HepG2 (cell line): ENCODE data around the gene ENTPD7. TPM values are rescaled to one million over a fixed set of nuclear protein-coding genes. Genes with fewer than 3 reads are reported as not detected.

Experiments
- ATAC-seq: fragments of 200-7000 bp; cut with Tn5 transposase; 3 replicates; pipeline ENCODE4 v1.9.1; 2020; ENCODE audit warnings: mild to moderate bottlenecking, moderate library complexity
- BruUV-seq: library from RNA; stranded (reverse); fragments of 400-500 nt; replicated peaks from 2 replicates; lab custom pipeline; 2021; lab: Mats Ljungman, UMichigan
- CTCF ChIA-PET: fragments of 300-600 bp; formaldehyde crosslinking; extraction: SDS; loops from one replicate; lab custom pipeline; 2021; ENCODE audit warnings: low total read pairs, inconsistent platforms, low intra/inter-chr PET ratio; lab: Yijun Ruan, JAX
- POLR2A ChIA-PET: fragments of 350-600 bp; sonication (Branson Sonifier 250); formaldehyde crosslinking; loops from one replicate; lab custom pipeline; 2020; ENCODE audit warnings: antibody characterized with exemption, inconsistent platforms; lab: Yijun Ruan, JAX
- DNase-seq: peaks from one replicate; pipeline ENCODE4 v3.0.0-alpha.2; 2015; ENCODE audit warnings: low spot score
- FAIRE-seq: peaks from 3 replicates; lab custom pipeline; 2011; peaks lifted over from hg19 to GRCh38; lab: Jason Lieb, UNC
- H2AFZ ChIP-seq: one replicate; pipeline ENCODE4 v1.6.1; 2011; ENCODE audit warnings: low read length, inconsistent platforms
- H3K27ac ChIP-seq: fragments of 300-600 bp; 3 replicates; pipeline ENCODE4 v1.8.0; 2011; ENCODE audit warnings: mixed run types, mild to moderate bottlenecking, mixed read lengths, low read length, inconsistent platforms; ENCODE audit not compliant: insufficient read depth; ENCODE audit errors: extremely low read length
- H3K27me3 ChIP-seq, 2 experiments: fragments of 200-600 bp in 1 of 2; 2 replicates in 1 of 2; 3 replicates in 1 of 2; pipeline versions ENCODE4 v1.6.0 to v1.8.0; 2011; ENCODE audit warnings: low read length in 2 of 2, mild to moderate bottlenecking in 2 of 2, moderate library complexity in 2 of 2, inconsistent platforms in 1 of 2; ENCODE audit not compliant: insufficient read depth in 2 of 2, control insufficient read depth in 1 of 2
- H3K36me3 ChIP-seq, 2 experiments: fragments of 200-600 bp in 1 of 2; replicated peaks in 1 of 2; 2 replicates in 1 of 2; 3 replicates in 1 of 2; pipeline versions ENCODE4 v1.5.1 to v1.8.0; 2011; ENCODE audit warnings: low read length in 2 of 2, inconsistent platforms in 1 of 2; ENCODE audit not compliant: insufficient read depth in 2 of 2, control insufficient read depth in 1 of 2
- H3K4me1 ChIP-seq: 2 replicates; pipeline ENCODE4 v1.5.1; 2012; ENCODE audit warnings: low read length, inconsistent platforms; ENCODE audit not compliant: insufficient read depth
- H3K4me2 ChIP-seq: 2 replicates; pipeline ENCODE4 v1.6.0; 2011; ENCODE audit warnings: low read depth, low read length, inconsistent platforms
- H3K4me3 ChIP-seq, 3 experiments: fragments of 200-600 bp in 1 of 3; sonication (generic), shearing (Covaris generic) in 1 of 3; replicated peaks in 1 of 3; 2 replicates each; pipeline ENCODE4 v1.5.1; 2011 to 2016; ENCODE audit warnings: low read length in 3 of 3, inconsistent platforms in 2 of 3, low read depth in 2 of 3, mild to moderate bottlenecking in 2 of 3, control low read depth in 1 of 3, mixed read lengths in 1 of 3; ENCODE audit not compliant: insufficient read depth in 1 of 3
- H3K79me2 ChIP-seq: one replicate; pipeline ENCODE4 v1.6.1; 2011; ENCODE audit warnings: low read length, inconsistent platforms; ENCODE audit not compliant: insufficient read depth
- H3K9ac ChIP-seq: 2 replicates; pipeline ENCODE4 v1.6.0; 2011; ENCODE audit warnings: mild to moderate bottlenecking, low read depth, low read length, inconsistent platforms; ENCODE audit not compliant: insufficient read depth
- H3K9me3 ChIP-seq: 2 replicates; pipeline ENCODE4 v1.5.1; 2012; ENCODE audit warnings: mild to moderate bottlenecking, low read length
- H4K20me1 ChIP-seq: 2 replicates; pipeline ENCODE4 v1.6.0; 2011; ENCODE audit warnings: inconsistent platforms, mild to moderate bottlenecking, low read length, moderate library complexity; ENCODE audit not compliant: insufficient read depth
- ATF2 ChIP-seq: sonication (generic); formaldehyde crosslinking; IDR thresholded peaks from 2 replicates; pipeline ENCODE4 v1.4.0; 2020; ENCODE audit warnings: missing genetic modification reagents
- ETV6 ChIP-seq: sonication (generic); formaldehyde crosslinking; conservative IDR thresholded peaks from 2 replicates; pipeline ENCODE4 v1.4.0; 2020; ENCODE audit warnings: missing genetic modification reagents
- IRX3 ChIP-seq: sonication (generic); formaldehyde crosslinking; IDR thresholded peaks from 2 replicates; pipeline ENCODE4 v1.8.1; 2023; ENCODE audit warnings: mild to moderate bottlenecking, low read depth, missing genetic modification reagents, borderline replicate concordance
- KLF12 ChIP-seq: sonication (generic); formaldehyde crosslinking; IDR thresholded peaks from 2 replicates; pipeline ENCODE4 v1.4.0; 2020; ENCODE audit warnings: missing genetic modification reagents, borderline replicate concordance
- KLF13 ChIP-seq: sonication (generic); formaldehyde crosslinking; IDR thresholded peaks from 2 replicates; pipeline ENCODE4 v1.4.0; 2020; ENCODE audit warnings: mild to moderate bottlenecking, missing genetic modification reagents
- PITX1 ChIP-seq: sonication (generic); formaldehyde crosslinking; IDR thresholded peaks from 2 replicates; pipeline ENCODE4 v1.5.1; 2020; ENCODE audit warnings: mild to moderate bottlenecking, missing genetic modification reagents
- PRPF4 ChIP-seq: fragments of 200-400 bp; formaldehyde crosslinking; IDR thresholded peaks from 2 replicates; pipeline ENCODE4 v1.6.1; 2016; ENCODE audit warnings: low read length, low read depth; ENCODE audit not compliant: poor library complexity, severe bottlenecking
- SETDB1 ChIP-seq: sonication (generic); formaldehyde crosslinking; IDR thresholded peaks from 2 replicates; pipeline ENCODE4 v1.5.1; 2020; ENCODE audit warnings: missing genetic modification reagents, mild to moderate bottlenecking, borderline replicate concordance
- SIX1 ChIP-seq: sonication (generic); formaldehyde crosslinking; IDR thresholded peaks from 2 replicates; pipeline ENCODE4 v1.4.0; 2020; ENCODE audit warnings: missing genetic modification reagents, borderline replicate concordance
- SKI ChIP-seq: fragments of 450-650 bp; IDR thresholded peaks from one replicate; pipeline ENCODE4 v1.6.1; 2018; ENCODE audit warnings: mild to moderate bottlenecking; ENCODE audit not compliant: partially characterized antibody
- SOX13 ChIP-seq, 3 experiments: fragments of 450-650 bp in 1 of 3; sonication (generic) in 1 of 3; formaldehyde crosslinking in 1 of 3; IDR thresholded peaks in 2 of 3; conservative IDR thresholded peaks in 1 of 3; 2 replicates each; pipeline versions ENCODE4 v1.5.0 to v1.6.1; 2016 to 2020; ENCODE audit warnings: antibody characterized with exemption in 1 of 3, mild to moderate bottlenecking in 1 of 3, missing compliant biosample characterization in 1 of 3, missing genetic modification reagents in 1 of 3, moderate library complexity in 1 of 3
- SUZ12 ChIP-seq: fragments of 150-350 bp; IDR thresholded peaks from 2 replicates; pipeline ENCODE4 v1.6.1; 2014; ENCODE audit warnings: low read depth, low read length
- TP53 ChIP-seq: sonication (generic); formaldehyde crosslinking; conservative IDR thresholded peaks from 2 replicates; pipeline ENCODE4 v1.4.0; 2020; ENCODE audit warnings: missing genetic modification reagents
- ZNF296 ChIP-seq: sonication (generic); formaldehyde crosslinking; conservative IDR thresholded peaks from 2 replicates; pipeline ENCODE4 v1.5.0; 2020; ENCODE audit warnings: mild to moderate bottlenecking, missing genetic modification reagents
- ZNF333 ChIP-seq: sonication (generic); formaldehyde crosslinking; IDR thresholded peaks from 2 replicates; pipeline ENCODE4 v1.4.0; 2020; ENCODE audit warnings: mild to moderate bottlenecking, missing genetic modification reagents, borderline replicate concordance
- ZNF746 ChIP-seq: sonication (generic); formaldehyde crosslinking; IDR thresholded peaks from 2 replicates; pipeline ENCODE4 v1.8.0; 2022; ENCODE audit warnings: mild to moderate bottlenecking, missing genetic modification reagents
- ZSCAN12 ChIP-seq: sonication (generic); formaldehyde crosslinking; IDR thresholded peaks from 2 replicates; pipeline ENCODE4 v1.9.0; 2021; ENCODE audit warnings: mild to moderate bottlenecking, missing genetic modification reagents
- in situ Hi-C: cut with HindIII; loops from 2 replicates; pipeline ENCODE4 v1.10.0; 2017; ENCODE audit warnings: low pct_unique_long_range_greater_than_20kb; ENCODE audit not compliant: extremely low pct_ligation_motif_present
- intact Hi-C: fragments of 100-400 bp; cut with micrococcal nuclease; formaldehyde crosslinking; loops from one replicate; pipeline ENCODE4 v1.10.0; 2022; ENCODE audit not compliant: unreplicated experiment
- polyA plus RNA-seq, 8 experiments: library from polyadenylated mRNA; depleted of rRNA in 3 of 8; stranded (reverse) in 7 of 8; unstranded in 1 of 8; fragments of >200 nt; fragmentation: Illumina TruSeq in 4 of 8; extraction: Trizol in 4 of 8; gene quantifications; 2 replicates each; pipeline versions ENCODE4 v1.2.1 to v1.2.3, GENCODE V29; 2011 to 2016; ENCODE audit warnings: low read depth in 4 of 8, missing spikeins in 1 of 8, mixed read lengths in 1 of 8; ENCODE audit not compliant: insufficient read depth in 1 of 8
- total RNA-seq, 5 experiments: library from RNA; depleted of rRNA; stranded (reverse); fragments of >200 nt; fragmentation: Illumina TruSeq; extraction: Trizol; gene quantifications; 2 replicates each; pipeline ENCODE4 v1.2.3, GENCODE V29; 2016; ENCODE audit warnings: low read depth in 1 of 5
- TF ChIP-seq, protein P1 (sequence below): sonication (generic); formaldehyde crosslinking; IDR thresholded peaks from 2 replicates; pipeline ENCODE4 v1.9.0; 2021; ENCODE audit warnings: missing genetic modification reagents, borderline replicate concordance
- TF ChIP-seq, protein P2 (sequence below): sonication (generic); formaldehyde crosslinking; IDR thresholded peaks from 2 replicates; pipeline ENCODE4 v1.4.0; 2020; ENCODE audit warnings: mild to moderate bottlenecking, missing genetic modification reagents

The ENTPD7 gene
- total and polyA plus RNA-seq, 2 of the 13 experiments (the other 11 are each of a cell fraction or from before 2014, with no cell fraction given): 7.6 to 36.5 TPM

DNA sequence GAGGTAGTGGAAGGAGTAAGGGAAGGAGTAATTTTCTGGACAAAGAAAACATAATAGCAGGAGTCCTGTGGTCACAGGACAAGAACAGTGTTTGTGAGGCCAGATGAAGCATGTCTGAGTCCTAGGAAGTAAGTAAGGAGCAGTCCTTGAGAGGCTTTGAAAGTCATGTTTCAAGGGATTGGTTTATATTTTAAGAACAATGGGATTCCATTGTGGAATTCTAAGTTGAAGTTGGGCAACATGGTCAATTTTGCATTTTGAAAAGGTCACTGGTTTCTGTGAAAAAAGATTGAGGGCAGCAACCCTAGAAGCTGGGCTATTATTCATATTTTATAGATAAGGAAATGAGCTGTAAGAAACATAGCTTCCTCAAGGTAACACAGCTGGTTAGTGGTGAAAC lies 28.3 kb upstream of the ENTPD7 start:
- Histone ChIP-seq H3K9ac (no peak overlapping the region), H3K4me1 (peaks cover 5% of the 10 kb centered on the region; the same call in 1 of the 2 replicates), H4K20me1 (no peaks in the 10 kb centered on the region), H3K27me3 (no peaks in the 10 kb centered on the region; a peak in 1 of 5 replicates), H3K4me3 (no peak overlapping the region), H3K4me2 (no peak overlapping the region), H2AFZ (no peak overlapping the region), H3K27ac (no peak overlapping the region), H3K79me2 (no peaks in the 10 kb centered on the region), H3K9me3 (no peaks in the 10 kb centered on the region), H3K36me3 (no peaks in the 10 kb centered on the region)
- FAIRE-seq (no peak), DNase-seq (no peak), ATAC-seq (no peak)
- ChIA-PET CTCF (interaction anchor here (2.5 to 2.7 kb wide), 2 partner anchors 67 to 80 kb away, joined by 8 to 21 read pairs; no protein-coding TSS in a partner anchor), POLR2A (interaction anchor here (0.8 to 2.3 kb wide), 2 partner anchors 11 to 28 kb away, joined by 3 to 7 read pairs; partner anchors contain the start of genes ENTPD7 and SLC25A28)
- intact Hi-C loops: loop anchor here (1.0 to 5.0 kb wide), 3 partner anchors 51 to 80 kb away; no protein-coding TSS in a partner anchor
- in situ Hi-C loops: no loop called here
- BruUV-seq: no TSS peak
- TF ChIP-seq, protein P1, sequence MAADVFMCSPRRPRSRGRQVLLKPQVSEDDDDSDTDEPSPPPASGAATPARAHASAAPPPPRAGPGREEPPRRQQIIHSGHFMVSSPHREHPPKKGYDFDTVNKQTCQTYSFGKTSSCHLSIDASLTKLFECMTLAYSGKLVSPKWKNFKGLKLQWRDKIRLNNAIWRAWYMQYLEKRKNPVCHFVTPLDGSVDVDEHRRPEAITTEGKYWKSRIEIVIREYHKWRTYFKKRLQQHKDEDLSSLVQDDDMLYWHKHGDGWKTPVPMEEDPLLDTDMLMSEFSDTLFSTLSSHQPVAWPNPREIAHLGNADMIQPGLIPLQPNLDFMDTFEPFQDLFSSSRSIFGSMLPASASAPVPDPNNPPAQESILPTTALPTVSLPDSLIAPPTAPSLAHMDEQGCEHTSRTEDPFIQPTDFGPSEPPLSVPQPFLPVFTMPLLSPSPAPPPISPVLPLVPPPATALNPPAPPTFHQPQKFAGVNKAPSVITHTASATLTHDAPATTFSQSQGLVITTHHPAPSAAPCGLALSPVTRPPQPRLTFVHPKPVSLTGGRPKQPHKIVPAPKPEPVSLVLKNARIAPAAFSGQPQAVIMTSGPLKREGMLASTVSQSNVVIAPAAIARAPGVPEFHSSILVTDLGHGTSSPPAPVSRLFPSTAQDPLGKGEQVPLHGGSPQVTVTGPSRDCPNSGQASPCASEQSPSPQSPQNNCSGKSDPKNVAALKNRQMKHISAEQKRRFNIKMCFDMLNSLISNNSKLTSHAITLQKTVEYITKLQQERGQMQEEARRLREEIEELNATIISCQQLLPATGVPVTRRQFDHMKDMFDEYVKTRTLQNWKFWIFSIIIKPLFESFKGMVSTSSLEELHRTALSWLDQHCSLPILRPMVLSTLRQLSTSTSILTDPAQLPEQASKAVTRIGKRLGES (CRISPR knock-in tag): no peak
- TF ChIP-seq ZSCAN12 (no peak), ZNF296 (CRISPR knock-in tag) (no peak), PITX1 (CRISPR knock-in tag) (no peak), ETV6 (no peak), SIX1 (CRISPR knock-in tag) (no peak), ZNF746 (CRISPR knock-in tag) (no peak), ATF2 (CRISPR knock-in tag) (no peak), SOX13 (IDR thresholded peaks at IDR 0.05) (no peak), SOX13 (CRISPR knock-in tag; conservative IDR thresholded peaks at IDR 0.05 in 1 of 2, IDR thresholded peaks at IDR 0.05 in 1 of 2) (no peak), KLF12 (CRISPR knock-in tag) (no peak), SKI (no peak), TP53 (no peak), KLF13 (CRISPR knock-in tag) (no peak), ZNF333 (CRISPR knock-in tag) (no peak), IRX3 (CRISPR knock-in tag) (no peak), SUZ12 (no peak), SETDB1 (CRISPR knock-in tag) (no peak), PRPF4 (no peak)
- TF ChIP-seq, protein P2, sequence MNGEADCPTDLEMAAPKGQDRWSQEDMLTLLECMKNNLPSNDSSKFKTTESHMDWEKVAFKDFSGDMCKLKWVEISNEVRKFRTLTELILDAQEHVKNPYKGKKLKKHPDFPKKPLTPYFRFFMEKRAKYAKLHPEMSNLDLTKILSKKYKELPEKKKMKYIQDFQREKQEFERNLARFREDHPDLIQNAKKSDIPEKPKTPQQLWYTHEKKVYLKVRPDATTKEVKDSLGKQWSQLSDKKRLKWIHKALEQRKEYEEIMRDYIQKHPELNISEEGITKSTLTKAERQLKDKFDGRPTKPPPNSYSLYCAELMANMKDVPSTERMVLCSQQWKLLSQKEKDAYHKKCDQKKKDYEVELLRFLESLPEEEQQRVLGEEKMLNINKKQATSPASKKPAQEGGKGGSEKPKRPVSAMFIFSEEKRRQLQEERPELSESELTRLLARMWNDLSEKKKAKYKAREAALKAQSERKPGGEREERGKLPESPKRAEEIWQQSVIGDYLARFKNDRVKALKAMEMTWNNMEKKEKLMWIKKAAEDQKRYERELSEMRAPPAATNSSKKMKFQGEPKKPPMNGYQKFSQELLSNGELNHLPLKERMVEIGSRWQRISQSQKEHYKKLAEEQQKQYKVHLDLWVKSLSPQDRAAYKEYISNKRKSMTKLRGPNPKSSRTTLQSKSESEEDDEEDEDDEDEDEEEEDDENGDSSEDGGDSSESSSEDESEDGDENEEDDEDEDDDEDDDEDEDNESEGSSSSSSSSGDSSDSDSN (CRISPR knock-in tag): no peak
